D721Med (cell line): ENCODE measurements around the gene LIMS2.

Experiments
- DNase-seq: peaks from one replicate; pipeline ENCODE4 v3.0.0; 2011; ENCODE audit warnings: low spot score; ENCODE audit not compliant: insufficient read length
- FAIRE-seq: peaks from 2 replicates; lab custom pipeline; 2011; peaks lifted over from hg19 to GRCh38; lab: Jason Lieb, UNC
- CTCF ChIP-seq: IDR thresholded peaks from 2 replicates; pipeline ENCODE4 v1.5.1; 2012; ENCODE audit warnings: mild to moderate bottlenecking, control low read depth; ENCODE audit not compliant: insufficient read depth; ENCODE audit errors: missing control alignments

Gene LIMS2

GRCh38 chr2:127626917-127627739 is 48.2 kb downstream of the LIMS2 start:
- no peak for TF ChIP-seq CTCF
- DNase-seq (no peak), FAIRE-seq (no peak)

- no peak for DNase-seq
- no peak for FAIRE-seq
- no peak for TF ChIP-seq CTCF
These were observed 49.2 kb downstream of the LIMS2 start for GRCh38 chr2:127626175-127626574.

GRCh38 chr2:127625572-127625951 is 49.8 kb downstream of the LIMS2 start:
- TF ChIP-seq CTCF: no peak
- no peak for FAIRE-seq

GRCh38 chr2:127624756-127625571 is 50.4 kb downstream of the LIMS2 start:
- no peak for FAIRE-seq
- no peak for DNase-seq
- no peak for TF ChIP-seq CTCF

More at GRCh38 chr2:127625572-127625951, 49.8 kb downstream of the LIMS2 start:
- DNase-seq: no peak

- no peak for TF ChIP-seq CTCF
- DNase-seq (no peak), FAIRE-seq (no peak)
These were observed 51.0 kb downstream of the LIMS2 start for GRCh38 chr2:127624320-127624755.

GRCh38 chr2:127623388-127624319 is 51.7 kb downstream of the LIMS2 start:
- FAIRE-seq (no peak), DNase-seq (no peak)
- no peak for TF ChIP-seq CTCF
